DND-41 (cell line): ENCODE results near the gene CARD10.

Experiments used
- ATAC-seq: fragments of 200-7000 bp; cut with Tn5 transposase; 3 replicates; pipeline ENCODE4 v1.9.1; 2021; ENCODE audit warnings: low read depth; ENCODE audit not compliant: insufficient read depth
- DNase-seq: peaks from one replicate; pipeline ENCODE4 v3.0.0-alpha.2; 2020
- H2AFZ ChIP-seq: 2 replicates; pipeline ENCODE4 v1.6.0; 2012; ENCODE audit warnings: low read depth, low read length
- H3K27ac ChIP-seq: 2 replicates; pipeline ENCODE4 v1.5.1; 2012; ENCODE audit warnings: low read length, inconsistent platforms
- H3K27me3 ChIP-seq: fragments of 200-600 bp; sonication (generic); 2 replicates; pipeline ENCODE4 v1.6.0; 2012; ENCODE audit warnings: low read length, mild to moderate bottlenecking, inconsistent platforms; ENCODE audit not compliant: insufficient read depth, poor library complexity
- H3K36me3 ChIP-seq: 2 replicates; pipeline ENCODE4 v1.5.1; 2012; ENCODE audit warnings: low read length, inconsistent platforms; ENCODE audit not compliant: insufficient read depth
- H3K4me1 ChIP-seq: 2 replicates; pipeline ENCODE4 v1.5.1; 2012; ENCODE audit warnings: mild to moderate bottlenecking, low read length; ENCODE audit not compliant: insufficient read depth
- H3K4me2 ChIP-seq: 2 replicates; pipeline ENCODE4 v1.6.0; 2012; ENCODE audit warnings: mild to moderate bottlenecking, moderate library complexity, low read length, inconsistent platforms; ENCODE audit not compliant: insufficient read depth
- H3K4me3 ChIP-seq, 2 experiments: fragments of 200-600 bp in 1 of 2; shearing (Covaris generic) in 1 of 2; 2 replicates each; pipeline ENCODE4 v1.5.1; 2012 to 2016; ENCODE audit warnings: inconsistent platforms in 2 of 2, low read length in 2 of 2, mild to moderate bottlenecking in 2 of 2, low read depth in 1 of 2, moderate library complexity in 1 of 2
- H3K79me2 ChIP-seq: 2 replicates; pipeline ENCODE4 v1.6.0; 2012; ENCODE audit warnings: low read length, inconsistent platforms; ENCODE audit not compliant: insufficient read depth
- H3K9ac ChIP-seq: 2 replicates; pipeline ENCODE4 v1.6.0; 2012; ENCODE audit warnings: low read depth, mild to moderate bottlenecking, inconsistent platforms, low read length, moderate library complexity
- H3K9me3 ChIP-seq: 2 replicates; pipeline ENCODE4 v1.5.1; 2012; ENCODE audit warnings: low read length, moderate library complexity, mild to moderate bottlenecking, inconsistent platforms; ENCODE audit not compliant: insufficient read depth, severe bottlenecking
- H4K20me1 ChIP-seq: 2 replicates; pipeline ENCODE4 v1.6.0; 2012; ENCODE audit warnings: low read length; ENCODE audit not compliant: insufficient read depth
- CTCF ChIP-seq: IDR thresholded peaks from 2 replicates; pipeline ENCODE4 v1.5.1; 2012; ENCODE audit warnings: borderline replicate concordance, low read length, moderate library complexity, mild to moderate bottlenecking; ENCODE audit not compliant: poor library complexity, severe bottlenecking; ENCODE audit errors: extremely low read depth
- EZH2 ChIP-seq: IDR thresholded peaks from 3 replicates; pipeline ENCODE4 v1.6.1; 2012; ENCODE audit warnings: borderline replicate concordance, low read depth, mild to moderate bottlenecking, moderate library complexity, low read length, inconsistent platforms; ENCODE audit not compliant: severe bottlenecking

The CARD10 gene

DNA sequence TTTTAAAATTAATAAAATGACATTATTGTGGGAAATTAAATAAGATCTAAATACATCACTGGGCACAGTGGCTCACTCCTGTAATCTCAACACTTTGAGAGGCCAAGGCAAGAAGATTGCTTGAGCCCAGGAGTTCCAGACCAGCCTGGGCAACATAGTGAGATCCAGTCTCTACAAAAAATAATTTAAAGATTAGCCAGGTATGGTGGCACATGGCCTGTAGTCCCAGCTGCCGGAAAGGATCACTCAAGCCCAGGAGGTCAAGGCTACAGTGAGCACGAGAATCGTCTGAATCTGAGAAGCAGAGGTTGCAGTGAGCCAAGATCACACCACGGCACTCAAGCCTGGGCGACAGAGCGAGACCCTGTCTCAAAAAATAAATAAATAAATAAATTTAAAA, 15.9 kb upstream of the CARD10 start:
- Histone ChIP-seq H3K27ac (no peak overlapping the region), H3K9me3 (no peaks in the 10 kb centered on the region), H4K20me1 (no peaks in the 10 kb centered on the region), H3K4me3 (no peak overlapping the region), H3K36me3 (no peaks in the 10 kb centered on the region), H3K79me2 (no peaks in the 10 kb centered on the region), H3K27me3 (peaks cover 3% of the 10 kb centered on the region), H3K4me1 (peaks cover 3% of the 10 kb centered on the region; the same call in 1 of the 2 replicates), H3K4me2 (no peak overlapping the region), H3K9ac (no peak overlapping the region), H2AFZ (no peak overlapping the region)
- DNase-seq (no peak), ATAC-seq (no peak)
- TF ChIP-seq EZH2 (no peak), CTCF (no peak)

DNA sequence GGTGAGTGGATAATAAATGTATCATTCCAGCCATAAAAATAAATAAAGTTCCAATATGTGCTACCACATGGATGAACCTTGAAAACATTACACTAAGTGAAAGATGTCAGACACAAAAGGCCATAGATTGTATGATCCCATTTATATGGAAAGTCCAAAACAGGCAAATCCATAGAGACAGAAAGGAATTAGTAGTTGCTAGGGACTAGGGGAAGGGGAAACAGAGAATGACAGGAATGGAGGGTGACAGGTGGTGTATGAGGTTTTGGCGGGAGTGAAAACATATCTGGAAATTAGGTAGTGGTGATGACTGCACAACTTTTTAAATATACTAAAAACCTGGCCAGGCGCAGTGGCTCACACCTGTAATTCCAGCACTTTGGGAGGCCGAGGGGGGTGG, 15.2 kb upstream of the CARD10 start:
- ATAC-seq (no peak), DNase-seq (no peak)
- Histone ChIP-seq H3K4me1 (peaks cover 3% of the 10 kb centered on the region; the same call in 1 of the 2 replicates), H2AFZ (no peak overlapping the region), H3K9ac (no peak overlapping the region), H3K9me3 (no peaks in the 10 kb centered on the region), H3K4me3 (no peak overlapping the region), H4K20me1 (no peaks in the 10 kb centered on the region), H3K27ac (no peak overlapping the region), H3K4me2 (no peak overlapping the region), H3K27me3 (peaks cover 3% of the 10 kb centered on the region), H3K36me3 (no peaks in the 10 kb centered on the region), H3K79me2 (no peaks in the 10 kb centered on the region)
- TF ChIP-seq CTCF: no peak
- TF ChIP-seq EZH2: no peak

DNA sequence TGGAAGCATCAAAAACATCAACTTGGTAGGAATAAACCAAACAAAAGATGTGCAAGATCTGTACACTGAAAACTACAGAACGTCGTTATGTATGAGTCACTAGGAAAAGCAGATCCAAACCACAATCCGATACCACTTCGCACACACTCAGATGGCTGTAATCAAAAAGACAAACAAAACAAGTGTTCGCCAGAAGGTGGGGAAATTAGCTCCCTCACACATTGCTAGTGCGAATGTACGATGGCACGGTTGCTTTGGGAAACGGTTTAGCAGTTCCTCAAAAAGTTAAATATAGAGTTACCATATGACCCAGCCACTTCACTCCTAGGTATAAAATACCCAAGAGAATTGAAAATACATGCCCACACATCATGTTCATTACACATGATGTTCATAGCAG, 14.8 kb upstream of the CARD10 start:
- Histone ChIP-seq H3K9me3 (no peaks in the 10 kb centered on the region), H3K79me2 (no peaks in the 10 kb centered on the region), H3K4me2 (no peak overlapping the region), H3K9ac (no peak overlapping the region), H3K27me3 (peaks cover 3% of the 10 kb centered on the region), H3K36me3 (no peaks in the 10 kb centered on the region), H2AFZ (no peak overlapping the region), H4K20me1 (no peaks in the 10 kb centered on the region), H3K4me1 (peaks cover 2% of the 10 kb centered on the region; the same call in 1 of the 2 replicates), H3K4me3 (no peak overlapping the region), H3K27ac (no peak overlapping the region)
- TF ChIP-seq CTCF: no peak
- DNase-seq (no peak), ATAC-seq (no peak)
